ENCODE measurements around the gene AJUBA.
A peak's percentile ranks its signal among the peaks of the same experiment; 100 is the strongest.

AJUBA gene

DNA sequence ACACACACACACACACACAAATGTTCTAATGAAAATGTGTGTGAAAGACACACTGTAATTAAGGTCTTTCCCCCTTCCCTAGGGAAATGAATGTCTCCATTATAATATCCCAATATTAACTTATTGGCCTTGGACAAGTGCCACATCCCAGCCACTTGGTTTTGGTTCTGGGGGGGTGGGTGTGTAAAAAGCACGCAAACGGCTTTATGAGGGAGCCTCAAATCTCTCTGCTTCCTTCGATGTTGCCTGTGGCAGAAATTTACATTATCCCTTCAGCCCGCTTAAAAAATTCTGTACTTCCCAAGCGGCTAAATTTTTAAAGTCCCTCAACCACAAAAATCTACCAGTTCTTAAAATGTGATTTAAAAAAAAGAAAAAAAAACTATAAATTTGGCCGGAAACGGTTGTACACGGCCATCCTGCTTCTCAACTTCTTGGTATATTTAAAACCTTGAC is 27.2 kb upstream of the AJUBA start:
- Histone ChIP-seq H4K20me1 (ENCODE audit: insufficient read depth, low read length) (no peaks in the 10 kb centered on the region), H3K4me1 (ENCODE audit: low read length) (peaks cover 32% of the 10 kb centered on the region), H3K79me2 (ENCODE audit: low read length) (0 out of 2 replicates have a peak, but pooled peaks cover 2% of the 10 kb centered on the region), H3K27me3 (ENCODE audit: low read depth, low read length) (no peaks in the 10 kb centered on the region), H3K9ac (ENCODE audit: low read length) (peak overlapping the region; percentile 96), H3K4me2 (ENCODE audit: low read length) (peak overlapping the region; percentile 100), H3K27ac (ENCODE audit: low read length) (peak overlapping the region; percentile 78), H2AFZ (ENCODE audit: low read depth, low read length) (no peak overlapping the region), H3K4me3 (ENCODE audit: low read length) (peak overlapping the region; percentile 87), H3K9me3 (ENCODE audit: insufficient read depth, low read length) (no peaks in the 10 kb centered on the region), H3K36me3 (replicated peaks; ENCODE audit: low read depth, low read length) (no peaks in the 10 kb centered on the region)
- no peak for TF ChIP-seq EZH2phosphoT487 (IDR thresholded peaks at IDR 0.05; ENCODE audit: low read depth)
- TF ChIP-seq, protein P1, sequence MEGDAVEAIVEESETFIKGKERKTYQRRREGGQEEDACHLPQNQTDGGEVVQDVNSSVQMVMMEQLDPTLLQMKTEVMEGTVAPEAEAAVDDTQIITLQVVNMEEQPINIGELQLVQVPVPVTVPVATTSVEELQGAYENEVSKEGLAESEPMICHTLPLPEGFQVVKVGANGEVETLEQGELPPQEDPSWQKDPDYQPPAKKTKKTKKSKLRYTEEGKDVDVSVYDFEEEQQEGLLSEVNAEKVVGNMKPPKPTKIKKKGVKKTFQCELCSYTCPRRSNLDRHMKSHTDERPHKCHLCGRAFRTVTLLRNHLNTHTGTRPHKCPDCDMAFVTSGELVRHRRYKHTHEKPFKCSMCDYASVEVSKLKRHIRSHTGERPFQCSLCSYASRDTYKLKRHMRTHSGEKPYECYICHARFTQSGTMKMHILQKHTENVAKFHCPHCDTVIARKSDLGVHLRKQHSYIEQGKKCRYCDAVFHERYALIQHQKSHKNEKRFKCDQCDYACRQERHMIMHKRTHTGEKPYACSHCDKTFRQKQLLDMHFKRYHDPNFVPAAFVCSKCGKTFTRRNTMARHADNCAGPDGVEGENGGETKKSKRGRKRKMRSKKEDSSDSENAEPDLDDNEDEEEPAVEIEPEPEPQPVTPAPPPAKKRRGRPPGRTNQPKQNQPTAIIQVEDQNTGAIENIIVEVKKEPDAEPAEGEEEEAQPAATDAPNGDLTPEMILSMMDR (IDR thresholded peaks at IDR 0.05; ENCODE audit: low read depth, low read length) = no peak

- Histone ChIP-seq H3K79me2 (ENCODE audit: low read length) (0 out of 2 replicates have a peak, but pooled peaks cover 2% of the 10 kb centered on the region), H3K36me3 (replicated peaks; ENCODE audit: low read depth, low read length) (no peaks in the 10 kb centered on the region), H3K4me1 (ENCODE audit: low read length) (peaks cover 32% of the 10 kb centered on the region), H3K9ac (ENCODE audit: low read length) (peak overlapping the region; percentile 96), H3K27ac (ENCODE audit: low read length) (0 out of 2 replicates have a peak overlapping the region, but pooled peaks have one; percentile 30), H3K4me2 (ENCODE audit: low read length) (peak overlapping the region; percentile 100), H2AFZ (ENCODE audit: low read depth, low read length) (no peak overlapping the region), H4K20me1 (ENCODE audit: insufficient read depth, low read length) (no peaks in the 10 kb centered on the region), H3K9me3 (ENCODE audit: insufficient read depth, low read length) (no peaks in the 10 kb centered on the region), H3K4me3 (ENCODE audit: low read length) (peak overlapping the region; percentile 87), H3K27me3 (ENCODE audit: low read depth, low read length) (no peaks in the 10 kb centered on the region)
- TF ChIP-seq, protein P1 (IDR thresholded peaks at IDR 0.05; ENCODE audit: low read depth, low read length) = no peak
- no peak for TF ChIP-seq EZH2phosphoT487 (IDR thresholded peaks at IDR 0.05; ENCODE audit: low read depth)
These were observed 26.5 kb upstream of the AJUBA start for GRCh38 chr14:23008831-23009230.

GRCh38 chr14:23006544-23007419 is 24.4 kb upstream of the AJUBA start:
- H4K20me1 ChIP-seq (ENCODE audit: insufficient read depth, low read length) = no peaks in the 10 kb centered on the region
- peak overlapping the region; percentile 82 for H3K4me3 ChIP-seq (ENCODE audit: low read length)
- H3K27me3 ChIP-seq (ENCODE audit: low read depth, low read length) = no peaks in the 10 kb centered on the region
- H3K27ac ChIP-seq (ENCODE audit: low read length) = peak overlapping the region; percentile 75
- peak overlapping the region; percentile 57 for H2AFZ ChIP-seq (ENCODE audit: low read depth, low read length)
- 0 out of 2 replicates have a peak, but pooled peaks cover 2% of the 10 kb centered on the region for H3K79me2 ChIP-seq (ENCODE audit: low read length)
- H3K9ac ChIP-seq (ENCODE audit: low read length) = peak overlapping the region; percentile 87
- H3K4me2 ChIP-seq (ENCODE audit: low read length) = peak overlapping the region; percentile 84
- H3K9me3 ChIP-seq (ENCODE audit: insufficient read depth, low read length) = no peaks in the 10 kb centered on the region
- no peaks in the 10 kb centered on the region for H3K36me3 ChIP-seq (replicated peaks; ENCODE audit: low read depth, low read length)
- H3K4me1 ChIP-seq (ENCODE audit: low read length) = peaks cover 32% of the 10 kb centered on the region
- TF ChIP-seq, protein P1 (IDR thresholded peaks at IDR 0.05; ENCODE audit: low read depth, low read length) = 0 out of 2 replicates have a peak, but pooled peaks have one; percentile 13
- no peak for TF ChIP-seq EZH2phosphoT487 (IDR thresholded peaks at IDR 0.05; ENCODE audit: low read depth)

DNA sequence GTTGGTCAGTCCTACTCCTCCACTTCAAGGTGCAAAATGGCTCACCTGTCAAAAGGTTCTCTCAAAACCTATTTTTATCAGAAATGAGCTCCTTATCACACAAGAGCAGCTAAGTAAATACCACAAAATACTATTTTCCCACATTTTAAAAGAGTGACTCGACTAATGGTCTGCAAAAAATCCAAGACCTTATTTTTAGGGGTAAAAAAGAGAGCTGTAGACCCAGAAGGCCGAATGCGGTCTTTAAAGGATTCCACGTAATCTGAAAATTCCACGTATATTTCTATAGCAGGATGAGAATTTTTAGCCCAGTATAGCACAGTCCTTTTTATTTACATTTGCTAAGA is 23.8 kb upstream of the AJUBA start:
- Histone ChIP-seq H3K9ac (ENCODE audit: low read length) (peak overlapping the region; percentile 87), H3K79me2 (ENCODE audit: low read length) (0 out of 2 replicates have a peak, but pooled peaks cover 2% of the 10 kb centered on the region), H3K4me3 (ENCODE audit: low read length) (peak overlapping the region; percentile 82), H3K4me1 (ENCODE audit: low read length) (peaks cover 32% of the 10 kb centered on the region), H3K27ac (ENCODE audit: low read length) (peak overlapping the region; percentile 75), H2AFZ (ENCODE audit: low read depth, low read length) (0 out of 2 replicates have a peak overlapping the region, but pooled peaks have one; percentile 57), H3K27me3 (ENCODE audit: low read depth, low read length) (no peaks in the 10 kb centered on the region), H3K4me2 (ENCODE audit: low read length) (peak overlapping the region; percentile 84), H3K9me3 (ENCODE audit: insufficient read depth, low read length) (no peaks in the 10 kb centered on the region), H4K20me1 (ENCODE audit: insufficient read depth, low read length) (no peaks in the 10 kb centered on the region), H3K36me3 (replicated peaks; ENCODE audit: low read depth, low read length) (no peaks in the 10 kb centered on the region)
- TF ChIP-seq, protein P1 (IDR thresholded peaks at IDR 0.05; ENCODE audit: low read depth, low read length) = no peak
- no peak for TF ChIP-seq EZH2phosphoT487 (IDR thresholded peaks at IDR 0.05; ENCODE audit: low read depth)
